GM20000 (cell line): Measurements from ENCODE around the gene DDX54.

ENCODE experiments used
- DNase-seq: peaks from one replicate; pipeline ENCODE4 v3.0.0; 2012; ENCODE audit warnings: low spot score
- TF ChIP-seq, protein P1 (sequence below): IDR thresholded peaks from 2 replicates; pipeline ENCODE4 v1.5.1; 2012; ENCODE audit warnings: mild to moderate bottlenecking, control low read depth; ENCODE audit errors: extremely low read depth, missing control alignments

Gene DDX54

DNA sequence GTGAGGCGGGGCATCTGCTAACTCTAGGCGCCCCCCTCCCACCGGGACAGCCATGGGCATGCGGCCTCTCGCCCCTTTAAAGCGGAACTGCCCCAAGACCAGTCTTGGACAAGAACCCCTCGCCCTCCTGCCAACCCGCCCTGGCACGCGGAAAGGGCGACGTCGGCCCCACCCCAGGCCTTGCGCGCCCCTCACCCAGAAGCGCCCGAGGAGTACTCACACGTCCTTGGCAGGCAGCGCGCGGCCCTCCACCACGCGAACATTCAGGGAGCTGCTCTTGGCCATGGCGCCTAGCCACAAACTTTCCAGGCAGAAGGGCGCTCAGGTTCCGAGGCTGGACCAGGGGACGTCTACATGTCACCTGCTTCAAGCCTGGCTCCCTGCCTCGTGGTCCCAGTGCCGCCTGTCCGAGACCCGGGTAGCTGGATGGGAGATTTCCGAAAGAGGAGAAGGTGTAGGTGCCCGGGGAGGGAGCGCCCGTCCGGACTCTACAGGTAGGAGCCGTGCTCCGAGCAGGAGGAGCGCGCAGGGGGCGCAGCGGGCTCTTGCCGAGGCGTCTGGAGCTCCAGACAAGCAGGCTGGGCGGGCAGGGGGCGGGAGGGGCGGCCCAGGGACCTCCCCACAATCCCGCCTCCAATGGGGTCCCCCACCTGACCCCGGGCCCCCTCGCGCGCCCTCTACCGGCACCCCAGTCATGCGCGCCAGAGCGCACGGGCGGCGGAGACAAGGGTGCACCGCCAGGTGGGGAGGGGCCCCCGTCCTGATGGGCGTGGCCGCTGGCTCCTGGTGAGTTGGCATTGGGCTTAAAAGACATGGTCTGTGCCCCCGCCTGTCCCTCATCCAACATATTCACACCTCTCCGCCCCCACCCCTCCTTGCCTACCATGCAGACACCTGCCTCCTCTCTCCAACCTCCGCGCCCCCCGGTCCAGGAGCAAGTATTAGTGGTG is 49.8 kb downstream of the DDX54 start, which contains the start of gene RASAL1:
RASAL1 (minus strand) TSS at position 584 of the 950 bp plus-strand sequence; CDS start at position 285, 299 bp downstream.
- DNase-seq, result peak; percentile 85
- TF ChIP-seq, protein P1, sequence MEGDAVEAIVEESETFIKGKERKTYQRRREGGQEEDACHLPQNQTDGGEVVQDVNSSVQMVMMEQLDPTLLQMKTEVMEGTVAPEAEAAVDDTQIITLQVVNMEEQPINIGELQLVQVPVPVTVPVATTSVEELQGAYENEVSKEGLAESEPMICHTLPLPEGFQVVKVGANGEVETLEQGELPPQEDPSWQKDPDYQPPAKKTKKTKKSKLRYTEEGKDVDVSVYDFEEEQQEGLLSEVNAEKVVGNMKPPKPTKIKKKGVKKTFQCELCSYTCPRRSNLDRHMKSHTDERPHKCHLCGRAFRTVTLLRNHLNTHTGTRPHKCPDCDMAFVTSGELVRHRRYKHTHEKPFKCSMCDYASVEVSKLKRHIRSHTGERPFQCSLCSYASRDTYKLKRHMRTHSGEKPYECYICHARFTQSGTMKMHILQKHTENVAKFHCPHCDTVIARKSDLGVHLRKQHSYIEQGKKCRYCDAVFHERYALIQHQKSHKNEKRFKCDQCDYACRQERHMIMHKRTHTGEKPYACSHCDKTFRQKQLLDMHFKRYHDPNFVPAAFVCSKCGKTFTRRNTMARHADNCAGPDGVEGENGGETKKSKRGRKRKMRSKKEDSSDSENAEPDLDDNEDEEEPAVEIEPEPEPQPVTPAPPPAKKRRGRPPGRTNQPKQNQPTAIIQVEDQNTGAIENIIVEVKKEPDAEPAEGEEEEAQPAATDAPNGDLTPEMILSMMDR, result peak; percentile 67

DNA sequence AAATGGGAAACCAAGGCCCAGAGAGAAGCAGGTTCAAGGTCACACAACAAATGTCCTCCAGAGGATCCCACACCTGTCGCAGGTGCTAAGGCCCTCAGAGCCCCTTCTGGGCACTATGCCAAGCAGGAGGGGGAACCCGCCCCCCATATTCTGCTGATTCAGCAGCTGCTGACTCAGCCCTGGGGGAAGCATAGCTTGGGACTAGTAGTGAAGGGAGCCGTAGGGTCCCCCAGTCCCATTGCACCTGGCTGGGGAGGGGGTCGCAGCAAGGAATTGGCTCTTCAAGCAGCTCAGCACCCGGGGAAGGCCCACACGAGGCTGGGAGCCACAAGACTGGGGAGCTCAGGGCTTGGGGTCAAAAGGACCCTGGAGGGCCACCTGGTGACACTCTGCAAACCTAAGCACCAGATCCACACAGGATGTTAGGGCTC is 50.7 kb downstream of the DDX54 start:
- TF ChIP-seq, protein P1, result no peak
- DNase-seq, result no peak

DNA sequence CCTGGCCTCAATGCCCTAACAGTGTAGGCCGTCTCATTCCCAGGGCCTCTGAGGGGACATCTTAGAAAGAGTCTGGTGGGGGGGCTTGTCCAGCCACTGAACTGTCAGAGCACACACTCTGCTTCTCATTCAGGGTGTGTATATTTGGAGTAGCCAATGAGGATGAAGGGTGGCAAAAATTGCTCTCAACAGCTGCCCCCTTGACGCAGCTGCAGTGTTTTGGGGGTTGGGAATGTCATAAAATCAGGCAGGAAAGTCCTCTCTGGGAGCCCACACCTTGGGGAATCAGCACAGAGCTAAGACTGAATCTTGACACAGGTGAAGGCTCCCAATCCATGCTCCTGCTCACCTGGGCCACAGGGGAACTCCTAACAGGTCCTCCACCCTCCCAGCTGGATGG is 51.2 kb downstream of the DDX54 start:
- DNase-seq, result no peak
- TF ChIP-seq, protein P1, result no peak

DNA sequence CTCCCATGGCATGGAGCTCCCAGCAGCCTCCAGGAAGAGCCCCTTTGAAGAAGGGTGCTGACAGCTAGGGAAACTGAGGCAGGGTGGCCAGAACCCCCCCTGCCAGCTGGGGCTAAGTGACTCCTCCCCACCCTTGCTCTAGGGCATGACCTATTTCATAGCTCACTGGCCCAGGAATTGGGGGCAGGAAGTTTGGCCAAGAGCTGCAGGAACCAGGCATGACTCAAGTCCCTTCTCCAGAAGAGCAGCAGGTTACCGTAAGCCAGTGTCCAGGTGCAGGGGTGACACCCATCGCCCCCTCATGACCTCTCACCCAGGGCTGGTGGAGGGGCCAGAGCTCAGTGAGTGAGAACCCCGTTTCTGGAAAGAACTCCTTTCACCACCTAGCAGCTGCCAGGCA is 51.6 kb downstream of the DDX54 start:
- TF ChIP-seq, protein P1, result no peak
- DNase-seq, result no peak

DNA sequence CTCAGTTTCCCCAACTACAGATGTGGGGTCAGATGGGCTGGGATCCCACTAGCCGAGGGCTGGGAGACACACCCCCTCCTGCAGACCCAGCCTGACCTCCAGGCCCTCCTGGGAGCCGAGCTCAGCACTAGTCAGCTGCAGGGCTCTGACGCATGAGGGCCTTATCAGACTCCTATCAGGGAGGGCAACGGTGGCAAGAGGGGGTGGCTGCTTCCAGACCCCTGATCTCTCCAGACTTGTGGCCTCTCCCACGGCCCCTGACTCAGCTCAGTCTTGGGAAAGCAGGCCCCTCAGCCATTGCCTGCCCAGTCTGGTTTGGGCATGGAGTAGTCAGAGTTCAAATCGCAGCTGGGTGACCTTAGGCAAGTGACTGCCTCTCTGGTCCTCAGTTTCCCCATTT is 52.2 kb downstream of the DDX54 start:
- TF ChIP-seq, protein P1, result no peak

DNA sequence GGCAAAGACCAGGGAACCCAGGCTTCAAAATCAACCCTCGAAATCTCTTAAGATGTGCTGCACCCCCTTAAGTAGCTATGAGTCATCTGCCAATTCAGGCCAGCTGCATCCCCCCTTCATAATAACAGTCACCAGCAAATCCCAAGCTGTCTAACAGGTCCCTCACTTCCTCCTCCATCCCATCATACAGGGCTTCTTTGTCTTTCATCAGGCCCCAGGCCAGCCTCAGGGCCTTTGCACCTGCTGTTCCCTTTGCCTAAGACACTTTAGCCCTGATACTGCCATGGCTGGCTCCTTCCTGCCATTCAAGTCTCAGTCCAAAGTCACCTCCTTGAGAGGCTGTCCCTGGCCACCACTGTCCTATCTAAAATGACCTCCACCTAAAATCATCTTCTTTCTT is 53.7 kb downstream of the DDX54 start:
- DNase-seq, result no peak
- TF ChIP-seq, protein P1, result no peak

More for the DNA sequence above, 52.2 kb downstream of the DDX54 start:
- no peak for DNase-seq

DNA sequence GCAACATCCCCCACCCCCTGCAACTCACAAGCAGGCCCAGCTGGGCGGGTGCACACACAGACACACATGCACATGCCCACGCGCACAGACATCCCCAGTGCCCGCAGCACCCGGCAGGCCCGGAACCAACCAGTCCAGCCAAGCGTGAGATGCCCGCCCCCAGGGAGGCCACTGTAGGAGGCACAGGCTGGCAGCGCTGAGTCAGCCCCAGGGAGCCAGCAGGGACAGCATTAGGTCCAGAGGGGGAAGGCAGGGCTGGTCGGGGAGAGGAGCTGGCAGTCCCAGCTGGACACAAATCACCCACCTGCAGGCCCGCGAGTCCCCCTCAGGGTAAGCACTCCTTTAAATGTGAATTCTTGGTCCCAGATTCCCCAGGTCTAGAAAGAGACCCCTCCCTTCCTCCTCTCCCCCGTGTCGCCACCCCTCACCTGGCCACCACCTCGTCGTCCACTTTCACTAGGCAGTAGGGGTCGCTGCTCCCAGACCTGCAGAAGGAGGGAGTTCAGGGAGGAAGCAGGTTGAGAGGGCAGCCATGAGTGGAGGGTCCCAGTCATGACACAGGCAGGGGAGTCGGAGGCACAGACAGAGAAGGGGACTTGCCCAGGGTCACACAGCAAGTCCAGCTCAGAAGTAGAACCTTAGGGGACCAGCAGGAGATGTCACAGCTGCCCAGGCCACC is 54.7 kb downstream of the DDX54 start:
- TF ChIP-seq, protein P1, result peak; percentile 41
- DNase-seq, result no peak
